ENCODE results near the gene SART3.
"Not testable (repeated sequence)": the region's sequence is repeated elsewhere in the genome, so short reads cannot be mapped to it uniquely, and the experiment has no call there.

SART3 gene

DNA sequence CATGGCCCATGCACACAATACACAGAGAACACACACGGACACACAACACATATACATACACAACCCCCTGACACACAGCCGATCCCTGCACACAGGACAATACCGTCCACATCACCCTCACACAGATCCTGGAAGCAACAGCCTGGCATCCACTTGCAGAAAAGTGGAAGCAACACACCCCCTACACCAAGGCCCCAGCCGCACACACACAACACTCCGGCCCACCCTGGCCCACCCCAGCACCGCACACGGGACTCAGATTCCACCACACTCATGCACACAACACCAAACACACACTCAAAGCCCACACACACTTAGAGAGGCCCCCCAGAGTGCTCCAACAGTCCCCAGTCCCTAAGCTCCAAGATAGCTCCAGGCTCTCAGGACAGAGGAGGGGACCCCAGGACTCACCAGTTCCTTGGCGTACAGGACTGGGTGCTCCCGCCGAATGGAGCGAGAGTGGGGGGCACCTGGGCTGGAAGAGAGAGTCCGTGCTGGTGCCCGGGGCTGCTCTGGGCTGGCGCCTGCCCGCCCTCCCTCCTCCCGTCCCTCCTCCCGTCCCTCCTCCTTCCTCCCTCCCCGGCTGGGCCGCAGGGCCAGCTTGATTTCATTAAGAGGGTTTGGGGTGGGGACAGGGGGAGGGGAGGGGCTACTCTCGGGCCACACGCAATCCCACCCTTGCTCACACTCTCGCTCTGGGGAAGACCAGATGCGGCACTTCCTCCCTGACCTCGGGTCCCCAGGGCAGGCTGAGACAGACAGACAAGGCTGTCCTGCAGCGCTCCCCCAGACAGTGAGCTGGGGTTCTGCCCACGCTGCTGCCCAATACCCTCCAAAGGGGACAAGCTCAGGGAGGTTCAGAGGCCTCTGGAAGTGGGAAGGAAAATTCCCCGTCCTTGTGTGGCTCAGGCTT is 36.8 kb upstream of the SART3 start, which contains the start of gene TMEM119:
TMEM119 (minus strand) TSS at position 526 of the 913 bp plus-strand sequence. CDS start 5,701 bp downstream, outside the sequence.
- peak; percentile 88 for DNase-seq

DNA sequence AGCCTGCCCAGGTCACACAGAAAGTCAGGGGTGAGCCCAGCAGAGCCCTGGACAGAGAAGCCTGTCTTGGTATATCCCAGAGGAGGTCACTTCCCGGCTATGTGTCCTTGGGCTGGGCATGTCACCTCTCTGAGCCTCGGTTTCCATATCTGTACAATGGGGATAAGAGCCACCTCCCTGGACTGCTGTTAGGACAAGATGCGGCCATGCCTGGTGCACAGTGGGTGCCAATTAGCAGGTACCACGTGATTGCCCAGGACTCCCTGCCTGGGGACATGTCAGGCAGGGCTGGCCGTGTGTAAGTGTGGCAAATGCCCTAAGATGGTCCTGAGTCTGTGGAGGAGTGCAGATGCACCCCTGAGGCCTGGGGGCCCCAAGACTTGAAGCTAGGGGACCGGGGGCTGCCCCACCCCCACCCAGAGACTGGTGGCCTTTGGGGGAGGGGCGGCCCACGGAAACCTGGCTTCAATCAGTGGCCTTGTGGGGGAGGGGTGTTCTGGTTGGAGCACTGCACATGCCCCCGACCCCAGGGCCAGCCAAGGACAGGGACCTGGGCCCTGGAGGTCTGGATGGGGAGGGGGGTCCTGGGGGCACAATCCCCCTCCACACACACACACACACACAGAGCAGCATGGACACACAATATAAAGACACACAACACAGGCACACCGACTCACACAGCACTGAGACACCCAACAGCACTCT is 36.0 kb upstream of the SART3 start:
- no peak for DNase-seq

DNA sequence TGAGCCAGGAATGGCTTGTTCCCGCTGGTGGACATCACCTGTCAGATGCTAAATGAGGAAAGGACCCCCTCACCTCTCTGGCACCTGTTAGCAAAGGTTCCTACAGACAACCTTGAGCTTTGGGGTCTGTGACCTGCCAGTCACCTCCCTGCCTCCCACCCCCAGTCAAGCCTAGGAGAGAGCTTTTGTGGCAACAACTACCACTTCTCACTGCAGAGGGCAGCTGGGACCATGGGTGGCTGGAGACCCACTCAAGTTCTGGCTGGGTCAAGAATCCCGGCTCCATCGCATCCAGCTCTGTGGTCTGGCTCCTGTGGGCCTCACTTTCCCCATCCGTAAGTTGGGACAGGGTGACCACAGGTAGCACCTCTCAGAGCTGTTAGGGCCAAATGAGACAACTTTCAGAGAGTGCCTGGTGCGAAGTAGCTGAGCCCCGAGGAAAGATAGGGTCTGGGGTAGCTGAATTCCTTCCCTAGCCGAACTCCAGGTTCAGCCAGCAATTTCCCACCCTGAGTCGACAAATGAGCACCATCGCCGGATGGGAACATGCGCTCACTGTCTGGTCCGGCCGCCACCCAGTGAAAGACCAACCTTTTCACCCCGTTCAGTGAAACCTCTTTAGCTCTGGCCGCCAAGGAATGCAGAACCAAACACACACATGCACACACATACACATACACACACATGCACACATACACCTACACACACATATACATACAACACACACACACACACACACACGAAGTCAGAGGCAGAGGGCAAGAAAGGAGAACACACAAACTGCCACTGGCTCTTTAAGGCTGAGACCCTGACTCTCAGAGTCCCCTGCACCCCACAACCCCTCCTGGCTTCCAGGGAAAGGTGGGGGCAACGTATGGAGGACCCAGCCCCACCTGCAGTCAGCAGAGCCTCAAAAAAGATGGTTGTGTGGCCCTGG is 35.0 kb upstream of the SART3 start:
- DNase-seq, result no peak

DNA sequence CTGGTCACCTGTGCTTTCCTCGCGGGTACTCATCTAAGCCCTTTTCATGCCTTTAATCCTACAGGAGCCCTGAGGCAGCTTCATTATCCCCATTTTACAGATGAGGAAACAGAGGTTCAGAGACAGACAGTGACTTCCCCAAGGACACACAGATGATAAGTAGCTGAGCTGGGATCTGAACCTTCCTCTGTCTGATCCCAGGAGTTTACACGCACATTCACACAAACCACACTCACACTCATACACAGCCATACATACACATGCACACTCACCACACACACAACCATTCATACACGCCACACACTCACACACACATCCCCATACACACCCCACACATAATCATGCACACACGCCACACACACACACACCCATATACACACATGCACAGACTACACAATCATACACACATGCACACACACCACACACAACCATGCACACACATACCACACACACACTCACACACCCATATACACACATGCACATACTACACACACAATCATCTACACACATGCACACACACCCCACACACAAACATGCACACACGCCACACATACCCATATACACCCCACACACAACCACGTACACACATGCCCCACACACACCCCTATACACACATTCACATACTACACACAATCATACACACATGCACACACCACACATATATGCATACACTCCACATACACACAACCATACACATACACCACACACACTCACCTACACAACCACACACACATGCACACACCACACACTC is 34.2 kb upstream of the SART3 start:
- no peak for DNase-seq

DNA sequence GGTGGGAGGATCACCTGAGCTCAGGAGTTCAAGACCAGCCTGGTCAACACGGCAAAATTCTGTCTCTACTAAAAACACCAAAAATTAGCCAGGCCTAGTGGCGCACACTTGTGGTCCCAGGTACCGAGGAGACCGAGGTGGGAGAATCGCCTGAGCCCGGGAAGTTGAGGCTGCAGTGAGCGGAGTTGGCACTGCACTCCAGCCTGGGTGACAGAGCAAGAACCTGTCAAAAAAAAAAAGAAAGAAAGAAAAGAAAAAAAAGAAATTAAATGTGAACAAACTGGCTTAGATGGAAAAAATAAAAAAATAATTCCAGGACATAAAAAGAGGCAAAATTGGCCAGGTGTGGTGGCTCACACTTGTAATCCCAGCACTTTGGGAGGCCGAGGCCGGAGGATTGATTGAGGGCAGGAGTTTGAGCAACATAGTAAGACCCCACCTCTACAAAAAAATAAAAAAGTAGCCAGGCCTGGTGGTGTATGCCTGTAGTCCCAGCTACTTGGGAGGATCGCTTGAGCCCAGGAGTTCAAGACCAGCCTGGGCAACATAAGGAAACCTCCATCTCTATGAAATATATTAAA is 33.4 kb upstream of the SART3 start:
- no peak for DNase-seq

DNA sequence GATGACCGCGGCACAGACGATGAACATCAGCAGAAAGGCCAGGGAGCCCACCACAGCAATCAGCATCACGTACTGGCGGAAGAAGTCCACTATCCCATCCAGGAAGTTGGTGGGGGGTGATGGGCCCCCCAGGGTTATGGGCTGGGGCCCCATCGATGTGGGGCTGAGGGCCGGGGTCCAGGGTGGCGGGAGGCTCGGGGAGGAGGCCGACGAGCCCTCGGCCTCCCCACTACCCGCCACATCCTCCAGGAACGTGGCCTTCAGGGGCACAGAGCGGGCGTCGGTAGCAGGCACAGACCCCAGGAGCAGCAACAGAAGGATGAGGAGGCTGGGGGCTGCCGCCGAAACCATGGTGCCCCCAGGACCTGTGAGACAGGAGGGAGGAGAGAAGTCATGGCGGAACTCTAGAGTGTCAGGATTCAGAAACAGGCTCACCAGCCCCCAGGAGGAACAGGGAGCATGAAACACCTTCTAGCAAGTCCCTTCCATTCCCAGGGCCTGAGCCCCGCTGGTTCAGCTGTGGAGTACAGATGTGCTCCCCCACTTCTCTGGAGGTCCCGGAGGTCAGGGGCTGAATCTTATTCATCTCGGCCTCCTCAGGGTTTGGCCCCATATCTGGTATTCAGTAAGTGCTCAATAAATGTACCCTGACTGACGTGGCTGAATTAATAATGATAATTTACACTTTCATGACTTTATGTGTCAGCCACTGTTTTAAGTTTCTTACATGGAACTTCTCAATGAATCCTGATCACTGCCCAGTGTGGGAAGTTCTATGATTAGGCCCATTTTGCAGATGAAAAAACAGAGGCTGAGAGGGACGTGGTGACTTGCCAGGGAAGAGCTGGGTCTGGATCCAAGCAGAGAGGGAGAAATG is 31.3 kb upstream of the SART3 start:
- no peak for DNase-seq

DNA sequence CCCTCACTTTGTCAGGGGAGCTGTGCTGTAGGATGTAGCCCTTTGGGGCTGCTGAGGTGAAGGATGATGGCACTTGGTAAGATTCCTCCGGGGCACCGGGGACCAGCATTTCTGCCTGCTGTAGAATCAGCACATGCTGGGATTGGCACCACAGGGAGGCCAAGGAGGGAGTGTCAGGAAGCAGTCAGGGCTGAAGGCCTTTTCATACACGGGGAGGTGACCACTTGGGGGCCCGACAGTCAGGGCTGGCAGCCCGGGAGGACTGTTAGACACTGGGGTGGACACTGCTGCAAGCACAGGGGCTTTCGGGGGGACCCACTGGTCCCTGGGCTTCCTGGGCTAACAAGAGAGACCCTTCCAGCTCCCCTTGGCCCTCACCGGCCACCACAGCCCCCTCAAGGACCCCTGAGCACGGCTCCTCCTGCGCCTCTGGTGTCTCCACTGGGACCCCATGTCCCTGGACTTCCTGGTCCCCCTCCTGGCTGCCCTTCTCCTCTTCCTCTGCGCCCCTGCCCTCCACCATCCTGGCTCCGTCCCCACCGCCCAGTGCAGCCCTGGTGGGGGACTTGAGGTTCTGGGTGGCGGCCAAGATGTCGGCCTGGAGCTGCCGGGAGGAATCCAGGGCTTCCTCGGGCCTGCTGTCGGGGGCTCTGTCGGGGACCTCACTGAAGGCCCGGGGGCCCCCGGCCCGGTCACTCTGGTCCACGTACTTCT is 30.5 kb upstream of the SART3 start:
- DNase-seq, result no peak

DNA sequence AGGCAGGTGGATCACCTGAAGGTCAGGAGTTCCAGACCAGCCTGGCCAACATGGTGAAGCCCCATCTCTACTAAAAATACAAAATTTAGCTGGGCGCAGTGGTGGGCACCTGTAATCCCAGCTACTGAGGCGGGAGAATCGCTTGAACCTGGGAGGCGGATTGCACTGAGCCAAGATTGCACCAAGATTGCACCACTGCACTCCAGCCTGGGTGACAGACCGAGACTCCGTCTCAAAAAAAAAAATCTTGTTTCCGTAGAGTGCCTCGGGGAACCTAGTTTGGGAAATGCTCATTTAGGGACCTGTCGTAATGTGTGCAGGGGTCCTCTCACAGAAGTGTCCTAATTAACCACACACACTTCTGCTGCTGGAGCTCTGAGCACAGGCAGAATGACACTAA is 29.5 kb upstream of the SART3 start:
- DNase-seq, result not testable (repeated sequence)

DNA sequence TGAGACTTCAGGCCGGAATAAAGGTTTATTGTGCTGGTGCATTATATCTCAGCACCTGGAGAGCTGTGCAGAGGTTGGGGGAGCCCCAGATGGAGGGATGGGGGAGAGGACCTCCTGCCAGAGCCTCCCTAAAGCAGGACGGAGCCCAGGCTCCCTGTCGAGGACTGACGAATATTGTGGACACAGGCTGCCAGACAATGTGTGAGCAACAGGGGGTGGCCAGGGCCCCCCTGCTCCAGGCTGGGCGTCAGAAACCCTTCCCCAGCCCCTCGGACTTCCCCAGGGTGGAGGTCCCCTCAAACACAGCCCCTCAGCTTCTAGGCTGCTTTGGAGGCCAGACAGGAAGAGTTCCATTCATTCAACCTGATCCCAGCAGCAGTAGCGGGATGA is 28.9 kb upstream of the SART3 start:
- no peak for DNase-seq

DNA sequence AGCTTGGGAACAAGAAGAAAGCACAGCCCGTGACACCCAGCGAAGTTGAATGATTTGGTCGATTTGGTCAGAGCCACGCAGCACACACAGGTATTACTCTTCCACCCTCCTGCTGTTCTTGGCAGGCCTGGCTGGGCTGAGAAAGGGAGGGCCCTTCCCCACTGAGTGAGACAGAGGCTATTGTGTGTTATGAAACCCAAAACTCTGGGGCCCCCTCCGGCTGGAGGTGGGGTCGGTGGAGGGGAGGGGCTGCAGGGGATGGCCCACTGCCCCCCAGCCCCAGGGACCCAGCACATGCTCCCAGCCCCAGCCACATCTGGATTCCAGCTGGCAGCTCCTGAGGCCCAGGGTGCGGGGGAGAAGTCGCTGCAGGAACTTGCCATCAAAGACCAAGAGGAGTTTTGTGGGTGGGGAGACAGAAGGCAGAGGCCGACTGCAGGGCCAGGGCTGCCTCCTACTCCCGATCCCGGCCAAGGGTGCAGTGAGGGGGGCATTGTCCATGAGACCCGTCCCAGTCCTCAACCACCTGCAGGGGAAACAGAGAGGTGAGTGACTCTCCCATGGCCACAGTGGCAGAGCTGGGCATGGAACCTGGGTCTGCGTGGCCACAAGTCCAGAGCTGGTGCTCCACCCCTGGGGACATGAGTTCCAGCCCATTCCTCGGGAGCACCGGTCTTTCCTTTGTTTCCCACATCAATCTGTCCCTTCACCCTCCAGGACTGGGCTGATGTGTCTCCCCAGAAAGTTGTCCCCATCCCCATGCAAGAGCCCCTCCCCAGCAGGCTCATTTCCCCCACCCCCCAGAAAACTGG is 28.3 kb upstream of the SART3 start:
- DNase-seq, result peak; percentile 77

DNA sequence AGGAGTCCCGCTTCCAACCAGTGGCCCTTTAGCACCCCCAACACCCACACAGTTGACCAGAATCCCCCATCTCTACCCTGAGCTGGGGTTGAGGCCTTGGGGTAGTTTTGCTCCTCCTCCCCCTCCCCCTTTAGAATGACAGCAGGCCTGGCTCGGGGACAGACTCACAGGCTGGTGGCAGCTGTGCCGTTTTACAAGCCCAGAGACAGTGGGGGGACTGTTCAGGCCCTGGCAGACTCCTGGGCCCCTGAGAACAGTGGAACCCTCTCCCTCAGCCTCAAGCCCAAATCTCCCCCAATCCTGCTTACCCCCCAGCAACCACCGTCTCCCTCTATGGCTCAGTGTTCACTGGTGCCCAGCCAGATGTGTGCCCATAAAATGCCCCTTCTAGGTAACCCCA is 26.9 kb upstream of the SART3 start:
- DNase-seq, result no peak

DNA sequence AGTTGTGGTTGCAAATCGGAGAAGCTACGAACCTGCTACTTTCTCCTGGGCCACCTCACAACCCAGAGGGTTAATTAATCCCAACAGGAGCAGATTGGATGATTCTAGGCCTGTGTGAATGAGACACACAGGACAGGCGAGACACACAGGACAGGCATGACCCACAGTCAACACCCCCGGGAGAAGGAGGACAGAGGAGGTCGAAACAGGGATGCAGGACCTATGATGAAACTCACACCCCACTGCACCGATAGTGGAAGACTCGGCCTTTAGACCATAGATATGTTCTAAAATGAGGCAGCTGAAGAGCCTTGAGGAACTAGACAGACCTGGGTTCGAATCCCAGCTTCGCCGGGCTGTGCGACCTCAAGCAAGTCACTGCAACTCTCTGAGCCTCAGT is 25.3 kb upstream of the SART3 start:
- no peak for DNase-seq

DNA sequence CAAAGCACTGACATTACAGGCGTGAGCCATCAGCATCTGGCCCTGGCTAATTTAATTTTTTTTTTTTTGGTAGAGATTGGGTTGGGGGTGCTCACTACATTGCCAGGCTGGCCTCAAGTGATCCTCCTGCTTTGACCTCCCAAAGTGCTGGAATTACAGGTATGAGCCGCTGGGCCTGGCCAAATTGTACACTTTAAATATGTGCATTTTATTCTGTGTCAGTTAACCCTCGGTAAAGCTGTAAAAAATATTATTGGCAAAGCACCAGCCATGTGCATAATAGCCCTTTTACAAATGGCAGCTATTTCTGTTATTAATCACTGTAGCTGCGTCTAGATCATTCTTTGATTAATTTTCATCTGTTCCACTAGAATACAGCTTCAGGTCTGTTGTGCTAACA is 24.9 kb upstream of the SART3 start:
- no peak for DNase-seq

DNA sequence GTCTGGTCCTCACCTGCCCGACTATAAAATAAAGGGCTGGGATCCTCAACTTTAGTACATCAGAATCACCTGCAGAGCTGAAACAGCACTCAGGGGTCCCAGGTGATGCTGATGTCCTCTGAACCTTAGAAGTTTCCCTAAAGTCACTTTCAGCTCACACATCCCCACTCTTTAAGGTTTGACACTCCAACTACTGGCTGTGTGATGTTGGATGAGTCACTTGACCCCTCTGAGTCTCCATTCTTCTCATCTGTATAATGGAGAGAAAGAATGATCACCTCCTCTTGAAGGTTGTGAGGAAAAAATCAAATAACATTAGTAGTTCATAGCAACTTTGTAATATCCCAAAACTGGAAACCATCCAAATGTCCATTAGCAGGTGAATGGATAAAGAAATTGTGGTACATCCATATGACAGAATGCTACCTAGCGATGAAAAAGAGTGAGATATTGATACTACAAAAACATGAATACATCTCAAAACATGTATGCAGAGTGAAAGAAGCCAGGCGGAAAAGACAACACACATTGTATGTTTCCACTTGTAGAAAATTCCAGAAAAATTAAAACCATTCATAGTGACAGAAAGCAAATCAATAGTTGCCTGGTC is 23.6 kb upstream of the SART3 start:
- no peak for DNase-seq

DNA sequence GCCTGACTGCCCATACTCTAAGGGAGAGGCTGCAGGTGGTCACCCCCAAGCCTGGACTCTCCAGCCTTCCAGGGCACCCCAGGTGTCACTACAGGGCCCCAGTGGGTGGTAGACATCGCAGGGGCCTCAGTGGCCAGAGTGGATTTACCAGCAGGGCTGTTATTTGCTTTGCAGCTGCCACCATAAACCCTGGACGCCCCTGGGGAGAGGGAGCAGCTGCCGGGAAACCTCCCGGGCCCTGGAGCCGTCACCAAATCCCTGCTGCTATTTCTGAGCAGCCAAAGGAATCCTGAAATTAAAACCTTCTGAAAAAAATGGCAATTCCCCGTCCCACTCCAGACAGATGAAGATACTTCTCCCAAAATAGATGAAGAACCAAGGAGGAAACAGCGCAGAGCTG is 23.0 kb upstream of the SART3 start:
- DNase-seq, result no peak

DNA sequence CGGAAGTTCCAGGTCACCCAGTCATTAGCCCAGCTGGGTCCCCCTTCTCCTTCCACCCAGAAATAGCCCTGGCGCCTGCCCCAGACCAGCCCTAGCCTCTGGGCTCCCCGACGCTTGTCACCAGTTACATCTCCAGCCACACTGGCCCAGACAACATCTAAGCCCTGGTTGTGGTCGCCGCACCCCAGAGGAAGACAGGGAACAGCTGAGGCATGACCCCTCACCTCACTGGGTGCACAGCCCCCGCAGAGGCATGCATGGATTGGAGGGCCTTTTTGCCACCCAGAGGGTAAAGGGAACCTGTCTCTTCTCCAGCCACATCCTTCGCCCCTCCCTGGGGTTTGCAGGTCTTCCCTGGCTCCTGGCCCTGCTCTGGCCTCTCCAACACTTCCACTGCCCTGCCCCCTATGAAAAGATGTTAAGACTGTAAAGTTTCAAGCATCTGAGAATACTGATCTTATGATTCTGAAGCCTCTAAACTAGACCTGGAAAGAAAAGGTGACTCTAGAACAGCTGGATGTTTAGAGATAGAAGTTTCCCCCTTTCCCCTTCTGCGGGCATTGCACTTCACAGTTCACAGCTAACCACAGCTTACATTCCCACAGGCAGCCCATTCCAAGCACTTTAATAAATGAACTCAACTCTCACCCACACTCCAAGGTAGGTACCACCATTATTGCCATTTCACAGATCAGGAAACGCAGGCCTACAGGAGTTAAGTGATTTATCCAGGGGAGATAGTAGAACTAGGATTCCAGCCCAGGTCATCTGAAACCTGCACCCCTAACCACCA is 22.2 kb upstream of the SART3 start:
- no peak for DNase-seq

DNA sequence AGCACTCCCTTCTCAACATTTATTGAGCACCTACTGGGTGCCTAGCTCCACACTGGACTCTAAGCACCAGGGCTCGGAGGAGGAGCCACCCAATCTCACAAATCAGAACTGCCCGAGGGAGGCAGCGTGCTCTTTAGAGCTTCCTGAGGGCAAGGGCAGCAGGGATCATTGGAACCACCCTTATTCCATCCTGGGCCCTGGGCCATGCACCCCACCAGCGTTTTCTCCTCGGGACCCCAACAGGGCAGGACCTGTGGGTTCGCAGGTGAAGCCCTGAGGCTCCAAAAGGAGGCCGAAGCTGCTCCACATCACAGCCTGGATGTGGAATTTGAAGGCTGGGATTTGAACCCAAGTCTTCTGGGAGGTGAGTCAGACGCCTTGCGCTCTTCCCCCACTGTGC is 21.5 kb upstream of the SART3 start:
- no peak for DNase-seq

All from fibroblast of skin of right quadriceps (primary cell).